ENCODE data around the gene SERPINB5. TPM values are rescaled to one million over a fixed set of nuclear protein-coding genes. Genes with fewer than 3 reads are reported as not detected.

The SERPINB5 gene, protein sequence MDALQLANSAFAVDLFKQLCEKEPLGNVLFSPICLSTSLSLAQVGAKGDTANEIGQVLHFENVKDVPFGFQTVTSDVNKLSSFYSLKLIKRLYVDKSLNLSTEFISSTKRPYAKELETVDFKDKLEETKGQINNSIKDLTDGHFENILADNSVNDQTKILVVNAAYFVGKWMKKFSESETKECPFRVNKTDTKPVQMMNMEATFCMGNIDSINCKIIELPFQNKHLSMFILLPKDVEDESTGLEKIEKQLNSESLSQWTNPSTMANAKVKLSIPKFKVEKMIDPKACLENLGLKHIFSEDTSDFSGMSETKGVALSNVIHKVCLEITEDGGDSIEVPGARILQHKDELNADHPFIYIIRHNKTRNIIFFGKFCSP
- total RNA-seq (2016; rRNA removed; fragmentation: Illumina TruSeq; extraction: Trizol): not detected in 2 replicates
- total RNA-seq (2016; cell fraction: cytosol; rRNA removed; fragmentation: Illumina TruSeq; extraction: Trizol; ENCODE audit: low read depth): not detected in 2 replicates
- not detected in 2 replicates for total RNA-seq (2016; cell fraction: insoluble cytoplasmic fraction; rRNA removed; fragmentation: Illumina TruSeq; extraction: Trizol)
- total RNA-seq (2016; cell fraction: membrane; rRNA removed; fragmentation: Illumina TruSeq; extraction: Trizol): not detected in 2 replicates
- not detected in 2 replicates for total RNA-seq (2016; cell fraction: nucleus; rRNA removed; fragmentation: Illumina TruSeq; extraction: Trizol)
- not detected in 2 replicates for polyA plus RNA-seq (2011; rRNA removed)
- polyA plus RNA-seq (2011; cell fraction: cytosol; rRNA removed): not detected in 2 replicates
- polyA plus RNA-seq (2011; cell fraction: nucleus; rRNA removed): not detected in 2 replicates
- not detected in 2 replicates for polyA plus RNA-seq (2012)
- not detected in 2 replicates for polyA plus RNA-seq (2016; cell fraction: cytosol; fragmentation: Illumina TruSeq; extraction: Trizol; ENCODE audit: low read depth)
- polyA plus RNA-seq (2016; cell fraction: insoluble cytoplasmic fraction; fragmentation: Illumina TruSeq; extraction: Trizol; ENCODE audit: low read depth): not detected in 2 replicates
- not detected in 2 replicates for polyA plus RNA-seq (2016; cell fraction: membrane; fragmentation: Illumina TruSeq; extraction: Trizol; ENCODE audit: low read depth)
- not detected in 2 replicates for polyA plus RNA-seq (2016; cell fraction: nucleus; fragmentation: Illumina TruSeq; extraction: Trizol; ENCODE audit: insufficient read depth, low read depth)
- 133 TPM in 1 of 2 replicates, not detected in the other for polyA minus RNA-seq (2011; rRNA and poly(A)+ RNA removed; ENCODE audit: low replicate concordance)
- polyA minus RNA-seq (2011; cell fraction: cytosol; rRNA and poly(A)+ RNA removed): not detected in 2 replicates
- polyA minus RNA-seq (2011; cell fraction: nucleus; rRNA and poly(A)+ RNA removed): not detected in 2 replicates
- not detected for Bru-seq, nascent RNA
- percentile 4 among the genes with signal in this experiment for BruChase-seq, experiment 1, labeled RNA remaining after a 6-hour chase
- percentile 4 among the genes with signal in this experiment for BruChase-seq, experiment 2, labeled RNA remaining after a 2-hour chase
- long read RNA-seq, experiment 1: 0 reads
- long read RNA-seq, experiment 2: 0 reads

DNA sequence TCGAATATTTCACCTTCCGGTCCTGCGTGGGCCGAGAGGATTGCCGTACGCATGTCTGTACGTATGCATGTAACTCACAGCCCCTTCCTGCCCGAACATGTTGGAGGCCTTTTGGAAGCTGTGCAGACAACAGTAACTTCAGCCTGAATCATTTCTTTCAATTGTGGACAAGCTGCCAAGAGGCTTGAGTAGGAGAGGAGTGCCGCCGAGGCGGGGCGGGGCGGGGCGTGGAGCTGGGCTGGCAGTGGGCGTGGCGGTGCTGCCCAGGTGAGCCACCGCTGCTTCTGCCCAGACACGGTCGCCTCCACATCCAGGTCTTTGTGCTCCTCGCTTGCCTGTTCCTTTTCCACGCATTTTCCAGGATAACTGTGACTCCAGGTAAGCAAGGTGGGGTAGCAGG lies at the start of gene SERPINB5:
Gene SERPINB5 (plus strand): TSS at position 291 of the 400 bp plus-strand sequence. CDS start 7,471 bp downstream, outside the sequence.
- ChIA-PET POLR2A (no interaction called here), CTCF (ENCODE audit: low intra/inter-chr PET ratio, low total read pairs) (no interaction called here)
- Histone ChIP-seq H3K4me3 (replicated peaks in 1 of 3; ENCODE audit: insufficient read depth in 1 of 3, low read depth in 2 of 3, low read length in 3 of 3) (no peak within 1 kb of the TSS), H3K27me3 (ENCODE audit: control insufficient read depth in 1 of 2, insufficient read depth in 2 of 2, low read length in 2 of 2) (peaks cover 3 to 14% of the 10 kb centered on the region in 2 experiments; a peak in 3 of 5 replicates), H3K9me3 (ENCODE audit: low read length) (no peaks in the 10 kb centered on the region), H3K27ac (ENCODE audit: extremely low read length, insufficient read depth, low read length) (no peak within 1 kb of the TSS), H3K9ac (ENCODE audit: insufficient read depth, low read depth, low read length) (no peak within 1 kb of the TSS), H2AFZ (ENCODE audit: low read length) (no peak within 1 kb of the TSS), H4K20me1 (ENCODE audit: insufficient read depth, low read length) (no peaks in the 10 kb centered on the region), H3K4me1 (ENCODE audit: insufficient read depth, low read length) (no peaks in the 10 kb centered on the region), H3K79me2 (ENCODE audit: insufficient read depth, low read length) (no peaks in the 10 kb centered on the region), H3K4me2 (ENCODE audit: low read depth, low read length) (no peak within 1 kb of the TSS), H3K36me3 (replicated peaks in 1 of 2; ENCODE audit: control insufficient read depth in 1 of 2, insufficient read depth in 2 of 2, low read length in 2 of 2) (no peaks in the 10 kb centered on the region)
- in situ Hi-C loops (cut with HindIII; ENCODE audit: extremely low pct_ligation_motif_present, low pct_unique_long_range_greater_than_20kb): no loop called here
- no peak for ATAC-seq
- no peak for DNase-seq (ENCODE audit: low spot score)
- no TSS peak for BruUV-seq (replicated peaks)
- 55% methylated on average over 10 of the region's 21 CpGs for WGBS (ENCODE audit: low lambda C conversion rate)
- no peak for FAIRE-seq
- intact Hi-C loops (cut with micrococcal nuclease; ENCODE audit: unreplicated experiment): no loop called here
- TF ChIP-seq, protein P1, sequence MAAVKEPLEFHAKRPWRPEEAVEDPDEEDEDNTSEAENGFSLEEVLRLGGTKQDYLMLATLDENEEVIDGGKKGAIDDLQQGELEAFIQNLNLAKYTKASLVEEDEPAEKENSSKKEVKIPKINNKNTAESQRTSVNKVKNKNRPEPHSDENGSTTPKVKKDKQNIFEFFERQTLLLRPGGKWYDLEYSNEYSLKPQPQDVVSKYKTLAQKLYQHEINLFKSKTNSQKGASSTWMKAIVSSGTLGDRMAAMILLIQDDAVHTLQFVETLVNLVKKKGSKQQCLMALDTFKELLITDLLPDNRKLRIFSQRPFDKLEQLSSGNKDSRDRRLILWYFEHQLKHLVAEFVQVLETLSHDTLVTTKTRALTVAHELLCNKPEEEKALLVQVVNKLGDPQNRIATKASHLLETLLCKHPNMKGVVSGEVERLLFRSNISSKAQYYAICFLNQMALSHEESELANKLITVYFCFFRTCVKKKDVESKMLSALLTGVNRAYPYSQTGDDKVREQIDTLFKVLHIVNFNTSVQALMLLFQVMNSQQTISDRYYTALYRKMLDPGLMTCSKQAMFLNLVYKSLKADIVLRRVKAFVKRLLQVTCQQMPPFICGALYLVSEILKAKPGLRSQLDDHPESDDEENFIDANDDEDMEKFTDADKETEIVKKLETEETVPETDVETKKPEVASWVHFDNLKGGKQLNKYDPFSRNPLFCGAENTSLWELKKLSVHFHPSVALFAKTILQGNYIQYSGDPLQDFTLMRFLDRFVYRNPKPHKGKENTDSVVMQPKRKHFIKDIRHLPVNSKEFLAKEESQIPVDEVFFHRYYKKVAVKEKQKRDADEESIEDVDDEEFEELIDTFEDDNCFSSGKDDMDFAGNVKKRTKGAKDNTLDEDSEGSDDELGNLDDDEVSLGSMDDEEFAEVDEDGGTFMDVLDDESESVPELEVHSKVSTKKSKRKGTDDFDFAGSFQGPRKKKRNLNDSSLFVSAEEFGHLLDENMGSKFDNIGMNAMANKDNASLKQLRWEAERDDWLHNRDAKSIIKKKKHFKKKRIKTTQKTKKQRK (IDR thresholded peaks at IDR 0.05; ENCODE audit: low read length): no peak
- TF ChIP-seq TEAD2 (CRISPR knock-in tag; IDR thresholded peaks at IDR 0.05): no peak
- no peak for TF ChIP-seq NR2F6 (IDR thresholded peaks at IDR 0.05)
- TF ChIP-seq NR2F6 (CRISPR knock-in tag; IDR thresholded peaks at IDR 0.05): no peak
- no peak for TF ChIP-seq MEF2D (CRISPR knock-in tag; IDR thresholded peaks at IDR 0.05)
- TF ChIP-seq MATR3 (CRISPR knock-in tag; IDR thresholded peaks at IDR 0.05): no peak
- TF ChIP-seq ZNF121 (CRISPR knock-in tag; IDR thresholded peaks at IDR 0.05): no peak
- no peak for TF ChIP-seq ZNF296 (CRISPR knock-in tag; conservative IDR thresholded peaks at IDR 0.05)
- TF ChIP-seq NR3C1 (CRISPR knock-in tag; IDR thresholded peaks at IDR 0.05): no peak
- TF ChIP-seq PCBP1 (IDR thresholded peaks at IDR 0.05; ENCODE audit: borderline replicate concordance, low read depth, low read length): no peak
- no peak for TF ChIP-seq ZNF547 (CRISPR knock-in tag; IDR thresholded peaks at IDR 0.05)
- TF ChIP-seq ZBTB25 (CRISPR knock-in tag; IDR thresholded peaks at IDR 0.05): no peak
- TF ChIP-seq MXI1 (IDR thresholded peaks at IDR 0.05; ENCODE audit: borderline replicate concordance, low read depth, low read length): no peak
- no peak for TF ChIP-seq TFDP1 (CRISPR knock-in tag; IDR thresholded peaks at IDR 0.05; ENCODE audit: borderline replicate concordance)
- no peak for TF ChIP-seq TBL1XR1 (IDR thresholded peaks at IDR 0.05; ENCODE audit: borderline replicate concordance, low read length, partially characterized antibody)
